Thoracic aorta (tissue), 2 donors: ENCODE data around the gene ATAD2B. TPM values are rescaled to one million over a fixed set of nuclear protein-coding genes. Genes with fewer than 3 reads are reported as not detected.

Experiments used
- ATAC-seq: fragments of 150-250 bp; one replicate; pipeline ENCODE4 v1.8.0; 2017; ENCODE audit warnings: low read depth; ENCODE audit not compliant: insufficient number of reproducible peaks, low FRiP score
- DNase-seq: peaks from one replicate; pipeline ENCODE4 v3.0.0-alpha.2; 2020; ENCODE audit warnings: low spot score
- H3K27ac ChIP-seq, 2 donors: fragments of 200-600 bp; sonication (generic); 1 replicate in 1 of 2; 2 replicates in 1 of 2; pipeline ENCODE4 v1.5.1; 2016; ENCODE audit warnings: mild to moderate bottlenecking in 2 of 2, moderate library complexity in 2 of 2
- H3K27me3 ChIP-seq: fragments of 200-600 bp; sonication (generic); replicated peaks from 2 replicates; pipeline ENCODE4 v1.6.0; 2016; ENCODE audit warnings: mild to moderate bottlenecking; ENCODE audit not compliant: insufficient read depth
- H3K36me3 ChIP-seq: fragments of 200-600 bp; sonication (generic); one replicate; pipeline ENCODE4 v1.5.1; 2016
- H3K4me1 ChIP-seq, 2 donors: fragments of 200-600 bp; sonication (generic); 1 replicate in 1 of 2; 2 replicates in 1 of 2; pipeline versions ENCODE4 v1.5.1 to v1.6.0; 2016; ENCODE audit warnings: low read depth in 2 of 2, mild to moderate bottlenecking in 1 of 2; ENCODE audit not compliant: control insufficient read depth in 1 of 2
- H3K4me3 ChIP-seq: fragments of 200-600 bp; sonication (generic); 2 replicates; pipeline ENCODE4 v1.5.1; 2016; ENCODE audit warnings: mild to moderate bottlenecking
- H3K9me3 ChIP-seq: fragments of 200-600 bp; sonication (generic); 2 replicates; pipeline ENCODE4 v1.5.1; 2016
- total RNA-seq, 2 donors: library from RNA; depleted of rRNA; stranded (reverse); fragments of >200 nt; gene quantifications; one replicate each; pipeline versions ENCODE4 v1.1.0 to v1.2.3, GENCODE V29; 2016
- TF ChIP-seq, protein P1 (sequence below): fragments of 200-600 bp; sonication (generic); IDR thresholded peaks from one replicate; pipeline ENCODE4 v1.5.1; 2019; ENCODE audit warnings: antibody characterized with exemption

The ATAD2B gene
- total RNA-seq, 2 donors from 2014 or later, result 38.3 to 80.7 TPM

- Histone ChIP-seq H3K4me1 (no peaks in the 10 kb centered on the region), H3K9me3 (no peaks in the 10 kb centered on the region), H3K4me3 (no peak overlapping the region), H3K27me3 (no peaks in the 10 kb centered on the region), H3K36me3 (peaks cover 18% of the 10 kb centered on the region), H3K27ac (no peak overlapping the region)
- ATAC-seq (no peak), DNase-seq (no peak)
- TF ChIP-seq, protein P1, sequence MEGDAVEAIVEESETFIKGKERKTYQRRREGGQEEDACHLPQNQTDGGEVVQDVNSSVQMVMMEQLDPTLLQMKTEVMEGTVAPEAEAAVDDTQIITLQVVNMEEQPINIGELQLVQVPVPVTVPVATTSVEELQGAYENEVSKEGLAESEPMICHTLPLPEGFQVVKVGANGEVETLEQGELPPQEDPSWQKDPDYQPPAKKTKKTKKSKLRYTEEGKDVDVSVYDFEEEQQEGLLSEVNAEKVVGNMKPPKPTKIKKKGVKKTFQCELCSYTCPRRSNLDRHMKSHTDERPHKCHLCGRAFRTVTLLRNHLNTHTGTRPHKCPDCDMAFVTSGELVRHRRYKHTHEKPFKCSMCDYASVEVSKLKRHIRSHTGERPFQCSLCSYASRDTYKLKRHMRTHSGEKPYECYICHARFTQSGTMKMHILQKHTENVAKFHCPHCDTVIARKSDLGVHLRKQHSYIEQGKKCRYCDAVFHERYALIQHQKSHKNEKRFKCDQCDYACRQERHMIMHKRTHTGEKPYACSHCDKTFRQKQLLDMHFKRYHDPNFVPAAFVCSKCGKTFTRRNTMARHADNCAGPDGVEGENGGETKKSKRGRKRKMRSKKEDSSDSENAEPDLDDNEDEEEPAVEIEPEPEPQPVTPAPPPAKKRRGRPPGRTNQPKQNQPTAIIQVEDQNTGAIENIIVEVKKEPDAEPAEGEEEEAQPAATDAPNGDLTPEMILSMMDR, result no peak
Measured at GRCh38 chr2:23754970-23755369, 172.0 kb downstream of the ATAD2B start.

GRCh38 chr2:23753291-23754010, 173.5 kb downstream of the ATAD2B start:
- TF ChIP-seq, protein P1, result no peak
- H3K36me3 ChIP-seq, result peaks cover 15% of the 10 kb centered on the region
- no peaks in the 10 kb centered on the region for H3K9me3 ChIP-seq
- no peaks in the 10 kb centered on the region for H3K4me1 ChIP-seq
- H3K4me3 ChIP-seq, result no peak overlapping the region
- ATAC-seq, result no peak
- no peaks in the 10 kb centered on the region for H3K27me3 ChIP-seq
- H3K27ac ChIP-seq, result no peak overlapping the region
- DNase-seq, result no peak

DNA sequence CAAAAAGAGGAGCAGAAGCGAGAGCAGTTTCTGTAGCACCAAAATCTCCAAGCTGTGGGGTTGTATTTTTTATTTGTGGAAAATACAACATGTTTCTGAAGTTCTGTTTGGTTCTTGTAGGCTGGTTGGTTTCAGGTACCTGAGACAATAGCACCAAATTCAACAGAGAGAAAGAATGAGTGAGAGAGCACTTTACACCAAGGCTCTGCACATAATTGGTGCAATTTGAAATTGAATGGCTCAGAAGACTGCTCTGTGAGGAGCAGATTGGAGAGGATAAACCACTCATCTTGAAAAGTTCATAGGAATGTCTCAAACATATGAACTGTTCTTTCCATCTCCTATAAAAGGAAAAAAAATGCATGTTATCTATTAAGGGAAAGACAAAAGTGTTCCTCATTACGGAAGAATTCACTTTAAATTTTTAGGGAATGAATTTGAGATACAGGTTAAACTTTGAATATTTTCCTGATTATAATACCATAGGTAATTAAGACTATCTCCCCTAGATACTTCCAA, 175.1 kb downstream of the ATAD2B start:
- no peaks in the 10 kb centered on the region for H3K27me3 ChIP-seq
- no peak overlapping the region for H3K27ac ChIP-seq
- H3K36me3 ChIP-seq, result peaks cover 13% of the 10 kb centered on the region
- H3K9me3 ChIP-seq, result no peaks in the 10 kb centered on the region
- H3K4me1 ChIP-seq, result no peaks in the 10 kb centered on the region
- ATAC-seq (no peak), DNase-seq (no peak)
- TF ChIP-seq, protein P1, result no peak
- H3K4me3 ChIP-seq, result no peak overlapping the region

DNA sequence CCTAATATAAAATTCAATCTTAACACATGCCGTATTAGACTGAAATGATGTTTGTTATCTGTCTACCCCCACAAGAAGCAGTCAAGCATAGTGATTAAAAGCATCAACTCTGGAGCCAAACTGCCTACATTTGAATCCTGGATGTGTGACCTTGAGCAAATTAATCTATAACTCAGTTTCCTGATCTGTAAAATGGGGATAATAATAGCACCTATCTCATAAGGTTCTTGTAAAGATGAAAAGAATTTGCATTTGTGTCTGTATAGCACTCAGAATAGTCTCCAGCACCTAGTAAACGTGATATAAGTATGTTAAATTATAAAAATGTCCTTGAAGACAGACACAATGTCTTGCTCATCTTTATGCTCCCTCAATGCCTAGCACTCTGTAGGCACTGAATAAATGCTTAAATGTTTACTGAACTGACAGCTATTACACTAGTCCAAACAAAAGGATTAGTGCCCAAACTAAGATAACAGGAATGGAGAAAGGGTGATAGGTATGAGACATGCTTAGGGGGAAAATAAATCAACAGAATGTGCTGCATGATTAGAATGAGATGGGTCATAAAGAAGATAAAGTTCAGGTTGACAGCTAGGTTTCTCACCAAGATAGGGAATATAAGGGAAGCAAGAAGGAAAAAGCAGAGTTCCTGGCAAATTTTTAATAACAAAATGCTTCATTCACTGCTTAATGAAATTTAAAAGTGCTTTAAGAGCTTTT, 180.6 kb downstream of the ATAD2B start:
- Histone ChIP-seq H3K27me3 (no peaks in the 10 kb centered on the region), H3K4me3 (no peak overlapping the region), H3K36me3 (peaks cover 2% of the 10 kb centered on the region), H3K9me3 (no peaks in the 10 kb centered on the region), H3K4me1 (peaks cover 0 to 12% of the 10 kb centered on the region in 2 donors), H3K27ac (no peak overlapping the region)
- no peak for DNase-seq
- no peak for ATAC-seq
- TF ChIP-seq, protein P1, result no peak

- Histone ChIP-seq H3K27me3 (no peaks in the 10 kb centered on the region), H3K36me3 (no peaks in the 10 kb centered on the region), H3K27ac (no peak overlapping the region), H3K9me3 (no peaks in the 10 kb centered on the region), H3K4me1 (peaks cover 0 to 12% of the 10 kb centered on the region in 2 donors), H3K4me3 (no peak overlapping the region)
- TF ChIP-seq, protein P1, result no peak
- DNase-seq (no peak), ATAC-seq (no peak)
Measured at GRCh38 chr2:23745726-23746105, 181.2 kb downstream of the ATAD2B start.
